IMR-90 (cell line): Measurements from ENCODE around the gene SAMD8. TPM values are rescaled to one million over a fixed set of nuclear protein-coding genes. Genes with fewer than 3 reads are reported as not detected.

Experiments used
- ATAC-seq: fragments of 200-7000 bp; cut with Tn5 transposase; 2 replicates; pipeline ENCODE4 v1.9.1; 2020; ENCODE audit warnings: low read depth, mild to moderate bottlenecking, moderate library complexity
- BruUV-seq: library from RNA; stranded (reverse); fragments of 400-500 nt; replicated peaks from 2 replicates; lab custom pipeline; 2021; lab: Mats Ljungman, UMichigan
- CTCF ChIA-PET: fragments of 300-600 bp; formaldehyde crosslinking; extraction: SDS; loops from one replicate; lab custom pipeline; 2021; ENCODE audit warnings: antibody characterized with exemption; lab: Yijun Ruan, JAX
- POLR2A ChIA-PET: fragments of 300-600 bp; sonication (Branson Sonifier 250); formaldehyde crosslinking; loops from one replicate; lab custom pipeline; 2022; ENCODE audit warnings: antibody characterized with exemption; ENCODE audit not compliant: unreplicated experiment; lab: Charles Lee
- DNase-seq: peaks from one replicate; pipeline ENCODE4 v3.0.0; 2013
- H2AFZ ChIP-seq: replicated peaks from 2 replicates; pipeline ENCODE3; 2013; ENCODE audit warnings: low read length, mild to moderate bottlenecking; ENCODE audit not compliant: poor library complexity
- H2AK5ac ChIP-seq: 2 replicates; pipeline ENCODE4 v1.6.1; 2013; ENCODE audit warnings: low read depth, low read length, inconsistent platforms
- H2AK9ac ChIP-seq: replicated peaks from 2 replicates; pipeline ENCODE3; 2013; ENCODE audit warnings: mild to moderate bottlenecking, low read depth, low read length, moderate library complexity; ENCODE audit not compliant: poor library complexity
- H2BK120ac ChIP-seq: 2 replicates; pipeline ENCODE4 v1.6.1; 2013; ENCODE audit warnings: low read depth, low read length, inconsistent platforms
- H2BK15ac ChIP-seq: 3 replicates; pipeline ENCODE4 v1.6.1; 2013; ENCODE audit warnings: low read depth, low read length, inconsistent platforms
- H2BK20ac ChIP-seq: 2 replicates; pipeline ENCODE4 v1.6.1; 2013; ENCODE audit warnings: low read depth, mild to moderate bottlenecking, inconsistent platforms, low read length, moderate library complexity
- H2BK5ac ChIP-seq: 2 replicates; pipeline ENCODE4 v1.6.1; 2013; ENCODE audit warnings: mild to moderate bottlenecking, low read depth, low read length, inconsistent platforms; ENCODE audit not compliant: poor library complexity, severe bottlenecking
- H3K14ac ChIP-seq: replicated peaks from 2 replicates; pipeline ENCODE4 v1.6.1; 2013; ENCODE audit warnings: low read depth, low read length, inconsistent platforms
- H3K18ac ChIP-seq: 2 replicates; pipeline ENCODE4 v1.6.1; 2013; ENCODE audit warnings: low read depth, low read length, control low read depth
- H3K23ac ChIP-seq: 2 replicates; pipeline ENCODE4 v1.6.1; 2013; ENCODE audit warnings: low read depth, low read length, inconsistent platforms
- H3K27ac ChIP-seq: 2 replicates; pipeline ENCODE4 v1.5.1; 2013; ENCODE audit warnings: mild to moderate bottlenecking, control low read depth, low read length; ENCODE audit not compliant: insufficient read depth
- H3K27me3 ChIP-seq: 2 replicates; pipeline ENCODE4 v1.6.1; 2013; ENCODE audit warnings: low read length; ENCODE audit not compliant: control insufficient read depth, insufficient read depth
- H3K36me3 ChIP-seq: 2 replicates; pipeline ENCODE4 v1.6.1; 2013; ENCODE audit warnings: low read length, mixed read lengths; ENCODE audit not compliant: control insufficient read depth, insufficient read depth
- H3K4ac ChIP-seq: 2 replicates; pipeline ENCODE4 v1.6.1; 2013; ENCODE audit warnings: low read depth, low read length, inconsistent platforms
- H3K4me1 ChIP-seq: 2 replicates; pipeline ENCODE4 v1.6.1; 2013; ENCODE audit warnings: low read length, mixed read lengths; ENCODE audit not compliant: control insufficient read depth, insufficient read depth
- H3K4me2 ChIP-seq: 2 replicates; pipeline ENCODE4 v1.6.1; 2013; ENCODE audit warnings: low read depth, mild to moderate bottlenecking, control low read depth, low read length, moderate library complexity
- H3K4me3 ChIP-seq: 2 replicates; pipeline ENCODE4 v1.5.1; 2013; ENCODE audit warnings: low read depth, mild to moderate bottlenecking, control low read depth, low read length, moderate library complexity; ENCODE audit not compliant: insufficient read depth
- H3K56ac ChIP-seq: 2 replicates; pipeline ENCODE4 v1.6.1; 2013; ENCODE audit warnings: low read length, inconsistent platforms; ENCODE audit not compliant: insufficient read depth; ENCODE audit errors: extremely low read depth
- H3K79me1 ChIP-seq, 2 experiments: 2 replicates each; pipeline ENCODE4 v1.6.1; 2013; ENCODE audit warnings: low read length in 2 of 2, inconsistent platforms in 1 of 2, low read depth in 1 of 2
- H3K9ac ChIP-seq: 2 replicates; pipeline ENCODE4 v1.6.1; 2013; ENCODE audit warnings: low read depth, low read length, control low read depth
- H3K9me1 ChIP-seq: 2 replicates; pipeline ENCODE4 v1.6.1; 2013; ENCODE audit warnings: low read length, inconsistent platforms; ENCODE audit not compliant: insufficient read depth
- H3K9me3 ChIP-seq: 2 replicates; pipeline ENCODE4 v1.6.1; 2013; ENCODE audit warnings: low read length; ENCODE audit not compliant: control insufficient read depth, insufficient read depth
- H4K20me1 ChIP-seq: 2 replicates; pipeline ENCODE4 v1.6.1; 2013; ENCODE audit warnings: low read length, inconsistent platforms; ENCODE audit not compliant: insufficient read depth
- H4K5ac ChIP-seq: 2 replicates; pipeline ENCODE4 v1.6.1; 2013; ENCODE audit warnings: mild to moderate bottlenecking, low read depth, low read length, control low read depth
- H4K8ac ChIP-seq, 2 experiments: 2 replicates each; pipeline ENCODE4 v1.6.1; 2013; ENCODE audit warnings: low read depth in 2 of 2, low read length in 2 of 2, control low read depth in 1 of 2, inconsistent platforms in 1 of 2
- H4K91ac ChIP-seq: 2 replicates; pipeline ENCODE4 v1.6.1; 2013; ENCODE audit warnings: low read depth, low read length, inconsistent platforms; ENCODE audit not compliant: insufficient read depth
- BHLHE40 ChIP-seq: fragments of 150-350 bp; IDR thresholded peaks from 2 replicates; pipeline ENCODE4 v1.6.1; 2016; ENCODE audit warnings: mild to moderate bottlenecking, low read depth, low read length
- CEBPB ChIP-seq: IDR thresholded peaks from 2 replicates; pipeline ENCODE4 v1.6.1; 2012; ENCODE audit warnings: low read depth, low read length, improper control_type of control experiment
- CHD1 ChIP-seq: IDR thresholded peaks from 2 replicates; pipeline ENCODE4 v1.6.1; 2012; ENCODE audit warnings: low read depth, low read length, improper control_type of control experiment
- CTCF ChIP-seq: conservative IDR thresholded peaks from 2 replicates; pipeline ENCODE4 v1.5.1; 2012; ENCODE audit warnings: mild to moderate bottlenecking, low read depth, low read length, improper control_type of control experiment
- ELK1 ChIP-seq: fragments of 150-350 bp; IDR thresholded peaks from 2 replicates; pipeline ENCODE4 v1.6.1; 2016; ENCODE audit warnings: low read depth, mild to moderate bottlenecking, low read length, moderate library complexity, borderline replicate concordance
- FOS ChIP-seq: fragments of 150-350 bp; IDR thresholded peaks from 2 replicates; pipeline ENCODE4 v1.6.1; 2016; ENCODE audit warnings: low read depth, low read length
- MAFK ChIP-seq: IDR thresholded peaks from 2 replicates; pipeline ENCODE4 v1.6.1; 2012; ENCODE audit warnings: low read depth, low read length, improper control_type of control experiment
- MAZ ChIP-seq: IDR thresholded peaks from 2 replicates; pipeline ENCODE4 v1.6.1; 2012; ENCODE audit warnings: low read depth, mild to moderate bottlenecking, low read length, improper control_type of control experiment, moderate library complexity, borderline replicate concordance
- MXI1 ChIP-seq: IDR thresholded peaks from 2 replicates; pipeline ENCODE4 v1.6.1; 2012; ENCODE audit warnings: low read depth, mild to moderate bottlenecking, low read length, moderate library complexity, borderline replicate concordance
- NFE2L2 ChIP-seq: fragments of 150-350 bp; IDR thresholded peaks from 2 replicates; pipeline ENCODE4 v1.6.1; 2016; ENCODE audit warnings: low read depth, mild to moderate bottlenecking, low read length
- POLR2A ChIP-seq: IDR thresholded peaks from 2 replicates; pipeline ENCODE4 v1.6.1; 2012; ENCODE audit warnings: mild to moderate bottlenecking, low read depth, low read length
- RAD21 ChIP-seq: IDR thresholded peaks from 2 replicates; pipeline ENCODE4 v1.6.1; 2012; ENCODE audit warnings: low read length, improper control_type of control experiment
- RCOR1 ChIP-seq: IDR thresholded peaks from 2 replicates; pipeline ENCODE4 v1.6.1; 2012; ENCODE audit warnings: mild to moderate bottlenecking, low read length, improper control_type of control experiment; ENCODE audit not compliant: insufficient replicate concordance
- RFX5 ChIP-seq: IDR thresholded peaks from 2 replicates; pipeline ENCODE4 v1.8.0; 2012; ENCODE audit warnings: low read depth, mild to moderate bottlenecking, low read length, moderate library complexity
- SMC3 ChIP-seq: fragments of 150-350 bp; IDR thresholded peaks from 2 replicates; pipeline ENCODE4 v1.6.1; 2016; ENCODE audit warnings: low read depth, mild to moderate bottlenecking, antibody characterized with exemption, low read length, moderate library complexity
- USF2 ChIP-seq: fragments of 150-350 bp; IDR thresholded peaks from 2 replicates; pipeline ENCODE4 v1.6.1; 2017; ENCODE audit warnings: mild to moderate bottlenecking, antibody characterized with exemption, low read length, low read depth
- WGBS, 2 experiments: methylation state at CpG; one replicate each; pipeline versions ENCODE4 v1.1.5 to v1.1.7; 2013; ENCODE audit warnings: missing lambda C conversion rate in 2 of 2; ENCODE audit not compliant: insufficient read length in 1 of 2; ENCODE audit errors: extremely low coverage in 2 of 2; 5-methylcytosine and 5-hydroxymethylcytosine counted together
- dilution Hi-C: fragments of 300-500 bp; cut with HindIII; formaldehyde crosslinking; loops from one replicate; pipeline ENCODE4 v1.14.3; 2018; ENCODE audit warnings: low sequenced_read_pairs; ENCODE audit not compliant: unreplicated experiment
- in situ Hi-C: fragments of 300-500 bp; cut with MboI; formaldehyde crosslinking; loops from 3 replicates; pipeline ENCODE4 v1.14.3; 2019; ENCODE audit warnings: low sequenced_read_pairs, inconsistent platforms, mixed read lengths
- intact Hi-C: fragments of 100-400 bp; cut with micrococcal nuclease; formaldehyde crosslinking; loops from 2 replicates; pipeline ENCODE4 v1.10.0; 2022
- polyA plus RNA-seq, 3 experiments: library from polyadenylated mRNA; depleted of rRNA; stranded (reverse); fragments of >200 nt; gene quantifications; 2 replicates each; pipeline ENCODE4 v1.2.3, GENCODE V29; 2012; ENCODE audit warnings: low replicate concordance in 1 of 3
- total RNA-seq: library from RNA; depleted of rRNA; stranded (reverse); fragments of >200 nt; gene quantifications from 2 replicates; pipeline ENCODE4 v1.2.3, GENCODE V29; 2012

Gene SAMD8
- total and polyA plus RNA-seq, 2 of the 4 experiments (the other 2 are of a cell fraction), result 10.1 to 28.7 TPM

GRCh38 chr10:75129537-75129936 is 18.1 kb downstream of the SAMD8 start:
- H3K79me1 ChIP-seq, result peaks cover 25 to 75% of the 10 kb centered on the region in 2 experiments
- no peak overlapping the region for H2BK5ac ChIP-seq
- no peak overlapping the region for H4K91ac ChIP-seq
- BruUV-seq, result no TSS peak
- H3K4me2 ChIP-seq, result no peak overlapping the region
- dilution Hi-C loops, result no loop called here
- TF ChIP-seq CHD1, result no peak
- no peak for TF ChIP-seq RAD21
- TF ChIP-seq USF2, result no peak
- no peak for TF ChIP-seq ELK1
- TF ChIP-seq SMC3, result no peak
- no peak for TF ChIP-seq RCOR1
- TF ChIP-seq FOS, result no peak
- no peak for TF ChIP-seq MAZ
- TF ChIP-seq MXI1, result no peak
- no peak for TF ChIP-seq NFE2L2
- TF ChIP-seq RFX5, result no peak
- TF ChIP-seq POLR2A, result no peak
- TF ChIP-seq MAFK, result no peak
- no peak for TF ChIP-seq CEBPB
- no peak for TF ChIP-seq BHLHE40
- TF ChIP-seq CTCF, result no peak
- no peak overlapping the region for H3K9ac ChIP-seq
- peaks cover 20% of the 10 kb centered on the region for H4K20me1 ChIP-seq
- H3K18ac ChIP-seq, result no peak overlapping the region
- H2AK9ac ChIP-seq, result no peak overlapping the region
- peaks cover 8% of the 10 kb centered on the region for H3K4me1 ChIP-seq
- no peak overlapping the region for H2AK5ac ChIP-seq
- CTCF ChIA-PET, result no interaction called here
- H2BK120ac ChIP-seq, result no peak overlapping the region
- no peak overlapping the region for H4K5ac ChIP-seq
- H3K4ac ChIP-seq, result no peak overlapping the region
- DNase-seq, result no peak
- H2BK20ac ChIP-seq, result no peak overlapping the region
- intact Hi-C loops, result loop anchor here (5.0 kb wide), 1 partner anchor 48 kb away; no protein-coding TSS in a partner anchor
- in situ Hi-C loops, result no loop called here
- POLR2A ChIA-PET, result no interaction called here
- H3K9me1 ChIP-seq, result peaks cover 3% of the 10 kb centered on the region; the same call in 1 of the 2 replicates
- no peak for ATAC-seq
- no peak overlapping the region for H2BK15ac ChIP-seq
- no peak overlapping the region for H3K4me3 ChIP-seq
- no peak overlapping the region for H3K14ac ChIP-seq
- H3K36me3 ChIP-seq, result peaks cover 18% of the 10 kb centered on the region
- no peak overlapping the region for H3K56ac ChIP-seq
- H3K27me3 ChIP-seq, result no peaks in the 10 kb centered on the region
- no peak overlapping the region for H4K8ac ChIP-seq
- no CpG with 5 or more reads among the region's 1 CpG for WGBS, 2 experiments
- no peaks in the 10 kb centered on the region for H3K9me3 ChIP-seq
- no peak overlapping the region for H3K23ac ChIP-seq
- no peak overlapping the region for H2AFZ ChIP-seq
- no peak overlapping the region for H3K27ac ChIP-seq
